Activated CD8-positive, alpha-beta memory T cell treated with anti-CD3 and anti-CD28 coated beads, Interleukin-2, amount 50 U/mL, for 48 hours (primary cell): ENCODE data around the gene EDEM1.
A peak's percentile ranks its signal among the peaks of the same experiment; 100 is the strongest.
"Not testable (repeated sequence)": the region's sequence is repeated elsewhere in the genome, so short reads cannot be mapped to it uniquely, and the experiment has no call there.

Experiments
- DNase-seq: peaks from one replicate; pipeline ENCODE4 v3.0.0-alpha.2; 2020

EDEM1 gene

DNA sequence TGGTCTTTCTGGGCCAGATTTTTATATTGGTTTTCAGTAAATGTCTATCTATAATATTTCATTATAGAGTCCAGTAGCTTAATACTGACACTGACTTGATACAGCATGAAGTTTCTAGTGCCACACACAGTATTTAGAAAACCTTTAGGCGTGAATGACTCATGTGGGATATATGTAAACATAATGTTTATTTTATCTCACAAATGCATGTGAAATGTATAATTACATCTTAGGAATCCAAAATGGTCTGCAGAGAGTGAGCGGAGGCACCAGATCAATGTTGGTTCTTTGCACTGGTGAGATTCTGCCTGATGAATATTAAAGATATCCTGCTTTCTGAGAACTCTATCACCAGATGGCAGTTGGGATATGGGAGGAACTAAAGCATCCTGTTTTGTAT, 8.5 kb upstream of the EDEM1 start:
- DNase-seq, result not testable (repeated sequence)

DNA sequence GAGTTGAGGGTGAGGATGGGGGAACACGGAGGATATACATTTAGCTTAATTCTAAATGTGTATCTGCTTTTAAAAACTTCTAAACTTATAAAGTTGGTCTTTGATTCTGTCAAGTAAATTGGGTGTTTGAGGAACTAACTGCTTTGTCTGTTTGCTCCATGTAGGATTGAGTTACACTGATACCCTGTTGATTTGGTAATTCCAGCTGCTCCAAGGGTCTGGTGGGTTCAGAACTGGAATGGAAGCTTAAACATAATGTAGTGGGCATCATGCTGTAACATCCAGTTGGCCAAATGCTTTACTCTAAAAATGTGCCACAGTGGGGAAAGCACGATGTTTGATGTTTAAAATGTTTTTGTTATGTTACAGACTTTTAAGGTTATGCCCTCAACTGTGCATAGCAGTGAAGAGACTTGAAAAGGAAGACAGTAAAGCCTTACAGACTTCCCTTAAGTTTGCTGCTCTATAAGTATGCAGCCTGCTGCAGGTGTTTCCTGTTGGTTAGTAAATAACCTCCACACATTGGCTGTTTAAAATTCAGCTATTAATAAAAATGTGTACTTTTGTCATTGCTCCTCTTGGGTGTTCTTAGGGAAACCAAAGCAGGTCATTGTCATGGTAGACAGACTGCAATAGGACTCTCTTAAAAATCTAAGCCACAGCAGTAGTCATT, 5.9 kb upstream of the EDEM1 start:
- no peak for DNase-seq

DNA sequence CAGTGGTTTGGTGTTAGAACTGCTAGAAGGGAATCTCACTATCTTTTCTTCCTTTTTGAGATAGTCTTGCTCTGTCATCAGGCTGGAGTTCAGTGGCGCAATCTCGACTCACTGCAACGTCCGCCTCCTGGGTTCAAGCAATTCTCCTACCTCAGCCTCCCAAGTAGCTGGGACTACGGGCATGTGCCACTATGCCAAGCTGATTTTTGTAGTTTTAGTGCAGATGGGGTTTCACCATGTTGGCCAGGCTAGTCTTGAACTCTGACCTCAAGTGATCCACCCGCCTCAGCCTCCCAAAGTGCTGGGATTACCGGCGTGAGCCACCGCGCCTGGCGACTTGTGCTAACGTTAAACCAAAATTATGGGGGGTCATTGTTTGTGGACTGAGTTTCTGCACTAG, 3.8 kb upstream of the EDEM1 start:
- not testable (repeated sequence) for DNase-seq

DNA sequence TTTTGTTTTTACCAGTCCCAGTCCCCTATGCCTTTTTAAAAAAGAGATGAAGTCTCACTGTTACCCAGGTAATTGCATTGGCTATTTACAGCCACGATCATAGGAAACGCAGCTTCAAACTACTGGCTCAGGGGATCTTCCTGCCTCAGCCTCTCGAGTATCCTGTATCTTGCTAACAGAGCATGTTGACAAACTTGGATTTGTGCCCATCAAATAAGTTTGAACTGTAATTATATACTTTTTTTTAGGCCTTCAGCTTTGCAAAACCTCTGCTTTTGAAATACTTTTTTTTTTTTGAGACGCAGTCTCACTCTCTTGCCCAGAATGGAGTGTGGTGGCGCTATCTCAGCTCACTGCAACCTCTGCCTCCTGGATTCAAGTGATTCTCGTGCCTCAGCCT, 3.0 kb upstream of the EDEM1 start:
- DNase-seq, result no peak

DNA sequence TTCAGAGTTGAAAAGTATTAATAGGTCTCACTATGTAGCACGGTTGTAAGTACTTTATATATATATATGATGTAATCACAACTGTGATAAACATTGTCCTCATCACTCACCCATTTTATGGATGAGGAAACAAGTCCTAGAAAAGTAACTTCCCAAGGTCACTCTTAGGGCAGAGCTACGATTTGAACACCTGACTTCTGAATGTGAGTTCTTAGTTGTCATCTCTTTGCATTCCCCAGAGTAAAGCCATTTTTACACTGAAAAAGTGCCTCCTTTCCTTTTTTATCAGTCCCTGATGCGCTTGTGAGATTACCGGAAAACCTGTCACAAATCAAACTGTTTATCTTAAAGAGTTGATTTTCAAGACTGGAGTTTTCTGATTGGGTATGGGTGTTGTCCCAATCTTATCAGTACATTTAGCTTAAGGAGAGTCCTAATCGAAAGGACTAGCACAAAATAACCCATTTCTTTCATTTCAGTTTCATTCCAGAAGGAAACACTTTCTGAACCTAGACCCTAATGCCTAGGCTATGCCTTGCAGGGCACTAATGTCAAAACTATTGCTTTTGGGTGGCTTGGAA, 2.3 kb upstream of the EDEM1 start:
- no peak for DNase-seq

DNA sequence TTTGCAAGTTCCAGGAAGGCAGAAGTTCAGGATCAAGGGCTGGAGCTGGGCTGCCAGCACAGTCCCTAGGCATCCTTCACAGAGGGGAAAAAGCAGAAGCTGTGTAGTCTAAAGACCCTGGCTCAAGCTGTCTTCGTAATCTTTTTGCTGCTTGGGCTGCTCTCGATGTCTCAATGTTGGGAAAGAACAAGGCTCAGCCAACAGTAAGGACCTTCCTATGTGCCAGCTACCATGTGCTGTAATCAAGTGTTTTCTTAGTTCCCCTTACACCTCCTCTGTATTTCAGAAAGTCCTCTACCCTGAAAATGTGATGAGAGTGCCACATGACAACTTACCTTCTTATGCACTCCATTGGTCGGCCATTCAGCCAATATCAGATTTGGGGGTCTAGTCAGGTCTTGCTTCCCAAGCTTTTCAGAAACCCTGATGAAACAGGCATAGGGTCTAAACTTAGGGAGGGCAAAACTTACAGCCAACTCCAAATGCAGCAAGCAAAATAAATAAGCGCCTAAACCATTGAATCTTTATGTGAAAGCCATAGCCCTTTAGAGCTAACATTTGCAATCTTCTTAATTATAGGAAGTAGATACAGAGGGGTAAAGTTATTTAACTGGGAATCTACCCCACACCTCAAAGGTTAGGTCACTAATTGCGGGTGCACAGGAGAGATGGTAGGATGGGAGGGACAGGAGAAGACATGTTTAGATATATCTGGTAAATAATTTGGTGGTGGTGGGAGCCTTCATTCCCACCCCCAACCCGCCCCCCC, 1.2 kb upstream of the EDEM1 start:
- no peak for DNase-seq

DNA sequence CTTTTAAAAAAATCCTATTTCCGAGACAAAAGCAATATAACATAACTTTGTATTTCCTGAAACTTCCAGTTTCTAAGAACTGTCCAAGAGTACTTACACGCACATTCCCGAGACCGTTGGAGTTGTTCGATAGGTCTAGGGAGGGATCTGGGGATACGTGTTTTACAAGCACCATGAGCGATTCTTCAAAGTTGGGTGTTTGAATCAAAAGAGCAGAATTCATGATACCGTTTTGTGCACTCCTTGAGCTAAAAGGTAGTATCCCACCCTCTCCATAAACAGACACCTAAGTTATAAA, 700 bp upstream of the EDEM1 start:
- no peak for DNase-seq

DNA sequence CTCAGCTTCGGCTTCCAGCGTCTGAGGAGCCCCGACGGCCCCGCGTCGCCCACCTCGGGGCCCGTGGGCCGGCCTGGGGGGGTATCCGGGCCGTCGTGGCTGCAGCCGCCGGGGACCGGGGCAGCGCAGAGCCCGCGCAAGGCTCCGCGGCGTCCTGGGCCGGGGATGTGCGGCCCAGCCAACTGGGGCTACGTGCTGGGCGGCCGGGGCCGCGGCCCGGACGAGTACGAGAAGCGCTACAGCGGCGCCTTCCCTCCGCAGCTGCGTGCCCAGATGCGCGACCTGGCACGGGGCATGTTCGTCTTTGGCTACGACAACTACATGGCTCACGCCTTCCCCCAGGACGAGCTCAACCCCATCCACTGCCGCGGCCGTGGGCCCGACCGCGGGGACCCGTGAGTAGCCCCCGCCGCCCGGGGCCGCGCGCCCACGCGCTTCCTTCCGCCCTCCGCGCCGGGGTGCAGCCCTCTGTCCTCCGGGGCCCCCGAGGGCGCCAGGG, 462 bp downstream of the EDEM1 start:
- peak; percentile 81 for DNase-seq

DNA sequence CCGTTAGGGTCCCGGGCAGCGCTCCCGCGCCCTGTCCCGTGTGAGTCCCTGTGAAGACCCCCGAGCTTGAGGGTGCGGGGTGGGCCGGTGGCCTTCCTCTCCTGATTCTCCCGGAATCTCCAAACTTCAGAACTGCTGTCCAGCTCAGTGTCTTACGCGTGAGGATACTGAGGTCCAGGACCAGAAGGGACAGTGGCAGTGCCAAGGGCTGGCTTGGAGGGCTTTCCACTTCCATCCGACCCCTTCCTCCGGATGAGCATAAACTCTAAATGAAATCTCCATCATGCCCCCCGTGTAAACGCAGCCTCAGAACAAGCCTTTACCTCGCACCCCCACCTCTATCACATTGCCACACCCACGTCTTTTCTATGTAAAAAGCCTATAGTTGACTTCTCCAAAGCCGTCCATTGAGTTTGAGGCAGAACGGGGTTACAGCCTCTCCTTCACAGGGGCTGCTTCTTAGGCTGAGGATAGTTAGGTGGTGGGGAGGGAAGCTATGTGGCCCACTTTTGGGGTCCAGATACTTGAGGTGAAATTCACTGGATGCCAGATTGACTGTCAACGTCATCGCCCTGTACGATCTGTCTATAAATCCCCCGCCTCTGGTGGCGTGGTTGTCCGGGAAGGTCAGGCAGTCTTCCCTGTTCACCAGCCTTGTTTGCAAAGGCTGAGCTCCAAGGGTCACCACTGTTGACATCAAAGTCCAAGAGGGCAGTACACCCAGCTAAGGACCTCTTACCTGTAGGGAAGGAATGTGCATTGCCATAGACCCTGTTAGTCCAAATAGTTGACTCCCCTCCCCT, 1.1 kb downstream of the EDEM1 start:
- DNase-seq, result peak; percentile 75

DNA sequence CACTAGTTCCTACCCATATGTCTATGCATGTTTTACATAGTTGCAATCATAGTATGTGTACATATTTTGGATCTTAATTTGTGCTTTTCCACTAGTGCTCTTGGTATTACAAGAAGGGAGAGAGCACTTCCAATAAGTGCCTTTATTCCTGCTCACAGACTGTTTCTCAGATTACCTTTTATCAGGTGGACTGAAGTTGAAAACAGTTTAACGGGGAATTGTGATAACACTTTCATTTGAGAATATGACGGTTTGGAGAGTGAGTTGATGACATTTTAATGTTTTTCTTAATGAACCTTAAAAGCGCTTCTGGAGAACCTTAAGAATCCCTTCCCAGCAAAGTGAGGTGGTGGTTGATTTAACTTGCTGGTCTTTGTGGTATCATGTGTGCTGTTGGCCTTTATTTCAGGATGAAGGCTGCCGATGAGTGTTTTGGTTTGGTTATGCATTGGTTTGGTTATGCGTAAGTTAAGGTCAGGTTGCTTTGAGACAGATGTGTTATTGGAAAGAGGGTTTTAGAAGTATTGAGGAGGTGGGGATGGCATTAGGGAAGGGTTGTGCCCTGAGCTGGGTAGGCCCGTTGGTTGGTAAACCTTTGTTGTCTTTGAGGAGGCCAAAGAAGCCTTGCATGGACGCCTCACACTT, 2.8 kb downstream of the EDEM1 start:
- DNase-seq, result no peak

DNA sequence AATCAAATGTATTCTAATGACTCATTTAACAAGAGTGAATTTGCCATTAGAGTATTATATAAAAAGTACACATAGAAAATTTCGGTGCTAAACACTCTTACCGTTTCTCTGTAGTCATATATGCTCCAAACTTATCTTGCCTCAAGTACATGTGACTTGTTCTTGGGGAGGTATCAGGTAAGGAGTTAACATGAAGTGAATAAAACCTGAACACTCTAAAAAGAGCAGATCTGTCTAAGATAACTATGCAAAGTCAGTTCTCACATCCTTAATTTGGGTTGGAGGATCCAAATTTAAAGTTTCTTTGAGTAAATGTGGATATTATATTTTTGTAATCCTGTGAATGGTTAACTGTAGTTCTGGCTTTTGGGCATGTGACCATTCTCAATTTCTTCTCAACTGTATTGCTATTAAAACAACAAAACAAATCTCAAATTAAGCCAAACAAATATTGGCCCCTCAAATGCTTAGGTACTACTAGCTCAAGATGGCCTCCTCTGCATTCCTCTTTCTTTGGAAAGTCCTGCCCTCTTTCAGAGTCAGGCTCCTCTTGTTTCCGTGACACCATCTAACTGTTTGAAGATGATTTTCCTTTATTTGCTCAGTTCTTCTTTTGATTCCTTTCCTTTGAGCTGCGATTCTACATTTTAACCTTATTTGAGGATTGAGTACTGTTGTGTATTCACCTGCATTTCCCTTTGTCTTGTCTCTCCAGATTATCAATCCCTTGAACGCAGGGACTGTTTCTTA, 4.2 kb downstream of the EDEM1 start:
- DNase-seq, result no peak

DNA sequence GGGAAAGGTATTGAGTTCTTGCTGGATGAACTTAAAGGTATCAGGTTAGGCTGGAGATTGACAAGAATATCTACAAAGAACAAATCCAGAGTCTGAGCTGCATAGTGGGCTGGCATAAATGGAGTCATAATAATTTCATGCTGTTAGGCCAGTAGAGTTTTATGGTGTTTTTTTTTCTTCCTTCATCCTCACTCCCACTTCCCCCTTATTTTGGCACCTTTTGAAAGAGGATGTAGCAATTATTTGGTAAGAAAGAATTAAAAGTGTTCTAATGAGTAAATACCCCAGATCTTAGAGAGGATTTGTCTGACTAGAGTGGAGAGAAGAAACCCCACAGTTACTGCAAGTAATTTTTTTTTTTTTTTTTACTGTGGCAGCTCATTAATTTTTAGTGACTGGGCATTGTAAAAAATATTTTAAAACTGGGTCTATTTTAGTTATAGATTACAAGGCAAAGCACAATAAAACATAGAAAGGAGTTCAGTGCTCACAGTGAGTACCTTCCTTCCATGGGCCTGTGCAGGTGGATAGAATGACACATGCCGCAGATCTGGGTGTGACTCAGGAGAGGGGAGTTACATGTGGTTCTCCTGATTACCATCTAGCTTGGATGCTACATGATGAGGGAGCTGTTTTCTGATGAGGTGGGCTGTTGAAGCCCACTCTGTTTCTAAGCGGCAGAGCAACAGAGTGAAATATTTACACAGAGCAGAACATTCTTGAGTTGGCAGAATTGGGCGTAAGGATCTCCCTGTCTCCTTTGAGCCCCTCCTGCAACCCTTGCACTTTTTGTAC, 5.3 kb downstream of the EDEM1 start:
- no peak for DNase-seq

DNA sequence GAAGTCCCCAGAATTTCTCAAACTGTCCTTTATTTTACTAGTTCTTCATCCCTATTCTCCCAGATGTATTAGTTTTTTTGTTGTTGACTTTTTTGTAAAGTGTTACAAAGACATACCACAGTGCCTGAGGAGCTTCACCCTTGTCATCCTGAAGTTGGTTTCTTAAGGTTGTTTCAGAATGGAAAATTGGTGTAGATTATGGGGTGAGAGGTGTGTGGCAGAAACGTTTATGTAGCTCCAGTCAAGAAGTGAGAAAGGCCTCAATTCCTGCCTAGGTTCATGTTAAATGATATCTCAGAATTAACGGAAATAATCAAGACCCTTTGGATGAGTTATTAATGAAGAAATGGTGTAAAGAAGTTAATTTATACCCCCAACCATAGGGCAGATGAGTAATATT, 6.8 kb downstream of the EDEM1 start:
- DNase-seq, result no peak

DNA sequence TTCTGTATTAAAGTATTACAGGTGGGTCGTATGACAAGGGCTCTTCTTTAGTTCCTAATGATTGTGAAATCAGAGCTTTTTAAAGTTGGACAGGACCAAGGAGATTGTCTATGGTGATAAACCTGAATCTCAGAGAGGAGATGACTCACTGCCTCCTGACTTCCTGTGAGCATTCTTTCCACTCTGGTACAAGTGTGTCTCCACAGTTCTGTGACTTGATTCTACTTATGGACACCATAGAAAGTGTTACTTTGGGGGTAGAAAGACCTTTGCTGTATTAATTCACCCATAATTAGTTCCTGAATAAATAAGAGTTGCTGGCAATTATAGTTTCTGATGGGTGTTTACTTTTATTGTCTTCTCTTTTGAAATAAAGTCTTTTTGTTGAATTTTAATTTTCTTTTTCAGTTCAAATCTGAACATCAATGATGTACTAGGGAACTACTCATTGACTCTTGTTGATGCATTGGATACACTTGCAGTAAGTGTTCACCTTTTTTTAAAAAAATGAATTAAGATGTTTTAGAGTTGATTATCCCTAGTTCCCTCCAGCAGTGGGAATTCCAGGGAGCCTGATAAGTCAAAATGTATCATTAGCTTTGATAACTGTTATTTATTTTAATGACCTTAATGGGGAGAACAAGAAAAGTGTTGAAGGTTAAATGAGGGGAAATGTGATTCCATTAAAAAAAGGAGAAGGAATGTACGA, 7.4 kb downstream of the EDEM1 start:
- DNase-seq, result no peak

DNA sequence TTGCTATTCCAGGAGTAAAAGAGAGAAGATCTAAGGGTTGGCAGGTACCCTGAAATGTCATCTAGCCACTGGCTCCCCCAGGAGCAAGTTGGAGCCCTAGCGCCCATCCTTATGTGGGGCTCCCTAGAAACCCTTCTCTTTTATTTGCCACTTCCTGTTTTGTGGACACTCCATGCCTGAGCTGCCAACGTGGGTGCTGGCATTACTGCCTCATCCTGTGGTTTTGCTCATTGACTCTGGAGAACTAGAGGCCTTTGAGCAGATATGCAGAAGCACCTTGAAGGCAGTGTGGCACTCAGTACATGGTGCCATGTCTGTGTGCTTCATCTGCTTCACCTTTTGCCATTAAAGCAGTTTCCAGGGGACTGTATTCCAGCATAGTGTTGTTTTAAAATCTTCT, 8.1 kb downstream of the EDEM1 start:
- DNase-seq, result no peak

DNA sequence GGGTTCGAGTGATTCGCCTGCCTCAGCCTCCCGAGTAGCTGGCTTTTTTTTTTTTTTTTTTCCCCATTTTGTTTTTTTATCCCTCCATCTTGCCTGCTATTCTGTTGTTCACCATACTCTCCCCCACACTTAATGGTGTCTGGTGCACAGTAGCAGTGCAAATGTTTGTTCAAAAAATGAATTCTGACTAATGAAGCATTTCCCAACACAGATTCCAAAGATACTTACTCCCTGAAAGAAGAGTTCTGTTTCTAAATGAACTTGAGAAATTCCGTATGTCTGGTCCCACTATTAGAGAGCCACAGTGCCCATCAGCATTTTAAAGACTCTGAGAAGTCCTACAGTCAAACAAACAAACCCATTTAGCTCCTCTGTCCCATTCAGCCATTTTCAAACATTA, 9.5 kb downstream of the EDEM1 start:
- DNase-seq, result no peak

DNA sequence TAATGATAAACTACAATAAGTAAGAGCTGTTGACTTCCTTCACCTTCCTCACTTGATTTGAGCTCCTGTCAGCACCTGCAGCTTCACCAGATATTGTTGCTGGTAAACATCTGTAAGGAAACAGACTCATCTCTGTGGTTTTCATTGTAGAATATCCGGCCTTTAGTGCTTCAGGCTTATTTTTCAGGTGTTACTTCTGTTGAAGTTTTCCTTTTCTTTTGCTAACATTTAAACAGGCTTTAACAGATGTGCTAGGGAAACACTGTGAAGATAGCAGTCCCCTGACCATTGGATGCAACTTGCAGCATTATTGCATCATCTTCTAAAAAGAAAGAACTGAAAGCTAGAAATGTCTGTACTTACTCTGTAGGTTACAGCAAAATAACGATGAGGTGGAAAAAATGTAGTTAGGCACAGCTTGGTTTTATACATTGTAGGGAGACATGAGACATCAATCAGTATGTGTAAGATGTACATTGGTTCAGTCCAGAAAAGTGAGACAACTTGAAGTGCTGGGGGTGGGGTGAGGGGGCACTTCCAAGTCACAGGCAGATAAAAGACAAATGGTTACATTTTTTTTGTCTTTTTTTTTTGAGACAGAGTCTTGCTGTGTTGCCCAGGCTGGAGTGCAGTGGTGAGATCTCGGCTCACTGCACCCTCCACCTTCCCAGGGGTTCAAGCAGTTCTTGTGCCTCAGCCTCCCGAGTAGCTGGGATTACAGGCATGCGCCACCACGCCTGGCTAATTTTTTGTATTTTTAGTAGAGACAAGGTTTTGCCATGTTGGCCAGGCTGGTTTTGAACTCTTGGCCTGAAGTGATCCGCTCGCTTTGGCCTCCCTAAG, 10.2 kb downstream of the EDEM1 start:
- DNase-seq, result no peak

DNA sequence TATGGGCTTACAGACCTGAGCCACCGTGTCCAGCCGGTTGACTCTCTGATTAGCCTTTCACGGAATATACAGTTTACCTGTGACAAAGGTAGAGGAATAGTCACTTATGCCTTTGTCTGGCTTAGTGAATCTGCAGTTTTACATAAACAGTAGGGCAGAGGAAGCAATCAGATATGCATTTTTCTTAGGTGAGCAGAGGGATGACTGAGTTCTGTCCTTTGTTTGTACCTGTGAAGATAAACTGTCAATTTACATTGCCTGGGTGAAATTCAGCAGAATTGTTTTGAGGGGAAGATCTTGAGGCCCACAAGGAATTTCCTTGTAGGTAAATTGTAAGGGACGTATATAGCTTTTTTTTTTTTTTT, 10.8 kb downstream of the EDEM1 start:
- no peak for DNase-seq

DNA sequence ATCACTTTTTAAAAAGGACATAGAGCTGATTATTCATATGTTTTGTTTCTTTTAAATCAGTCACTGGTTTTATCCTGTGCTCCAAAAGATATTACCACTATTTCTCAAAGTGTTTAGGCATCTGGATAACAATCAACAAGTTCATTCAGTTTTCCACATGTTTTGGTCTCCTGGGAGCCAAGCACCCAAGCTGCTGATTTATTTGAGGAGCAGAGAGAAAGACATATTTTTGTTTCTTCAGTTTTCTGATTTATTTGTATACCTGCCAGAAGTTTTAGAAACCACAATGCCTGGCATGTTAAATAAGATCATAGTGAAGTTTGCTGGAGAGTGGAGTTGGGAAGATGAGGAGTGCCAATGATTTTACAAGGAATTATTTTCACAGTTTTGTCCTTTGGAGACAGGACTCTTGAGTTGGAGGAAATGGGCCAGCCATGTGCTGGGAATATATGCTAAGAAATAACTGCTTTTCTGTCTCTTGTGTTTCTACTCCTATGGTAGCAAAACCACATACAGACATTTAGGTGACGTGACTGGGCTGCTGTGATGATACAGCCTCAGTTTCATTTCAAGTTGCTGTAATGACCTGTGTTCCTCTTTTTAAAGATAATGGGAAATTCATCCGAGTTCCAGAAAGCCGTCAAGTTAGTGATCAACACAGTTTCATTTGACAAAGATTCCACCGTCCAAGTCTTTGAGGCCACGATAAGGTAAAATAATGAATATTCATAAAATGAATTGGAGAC, 11.7 kb downstream of the EDEM1 start:
- DNase-seq, result no peak
